ENCODE measurements around the gene MARCKS. TPM values are rescaled to one million over a fixed set of nuclear protein-coding genes. Genes with fewer than 3 reads are reported as not detected.

The MARCKS gene
- total and polyA plus RNA-seq, 10 of the 15 experiments (the other 5 are each of a cell fraction or from before 2014, with no cell fraction given) = 29.0 to 164 (median 74.5) TPM

GRCh38 chr6:113856625-113857555, at the start of gene MARCKS (continued):
- TF ChIP-seq CEBPB (IDR thresholded peaks at IDR 0.05; ENCODE audit: borderline replicate concordance in 1 of 2, low read depth in 2 of 2, low read length in 2 of 2) (peak in 1 of 2 experiments; percentile 38; a peak in 1 of 4 replicates), TAF1 (IDR thresholded peaks at IDR 0.05; ENCODE audit: borderline replicate concordance, low read depth, low read length) (peak; percentile 96), BCL11A (IDR thresholded peaks at IDR 0.05; ENCODE audit: low read depth, low read length) (no peak), POLR2AphosphoS5 (IDR thresholded peaks at IDR 0.05; ENCODE audit: low read length) (peak; percentile 92), EGR1 (IDR thresholded peaks at IDR 0.05; ENCODE audit: borderline replicate concordance in 1 of 2, low read depth in 2 of 2, low read length in 2 of 2) (peak in 1 of 2 experiments; percentile 78; a peak in 2 of 3 replicates), WRNIP1 (IDR thresholded peaks at IDR 0.05; ENCODE audit: borderline replicate concordance, low read depth, low read length) (0 out of 2 replicates have a peak, but pooled peaks have one; percentile 25), ZNF207 (IDR thresholded peaks at IDR 0.05; ENCODE audit: borderline replicate concordance) (0 out of 2 replicates have a peak, but pooled peaks have one; percentile 21), CHD1 (IDR thresholded peaks at IDR 0.05; ENCODE audit: low read depth, low read length) (0 out of 2 replicates have a peak, but pooled peaks have one; percentile 82), SKIL (IDR thresholded peaks at IDR 0.05; ENCODE audit: low read depth, poor library complexity, severe bottlenecking) (no peak), SP1 (IDR thresholded peaks at IDR 0.05; ENCODE audit: low read depth, low read length) (peak; percentile 41), SMAD5 (IDR thresholded peaks at IDR 0.05; ENCODE audit: low read depth) (peak; percentile 67), IKZF2 (IDR thresholded peaks at IDR 0.05) (no peak), NFYB (IDR thresholded peaks at IDR 0.05; ENCODE audit: insufficient read depth, low read depth, low read length) (0 out of 2 replicates have a peak, but pooled peaks have one; percentile 5), SREBF2 (IDR thresholded peaks at IDR 0.05; ENCODE audit: low read length) (no peak), CBX5 (IDR thresholded peaks at IDR 0.05; ENCODE audit: low read depth) (no peak; the same call in 1 of the 2 replicates), FOXM1 (IDR thresholded peaks at IDR 0.05; ENCODE audit: low read depth, low read length) (peak; percentile 50; the same call in 1 of the 2 replicates), YY1 (IDR thresholded peaks at IDR 0.05; ENCODE audit: low read depth, low read length) (peak; percentile 84), ATF2 (IDR thresholded peaks at IDR 0.05; ENCODE audit: low read length) (peak; percentile 9)
- TF ChIP-seq, protein P1, sequence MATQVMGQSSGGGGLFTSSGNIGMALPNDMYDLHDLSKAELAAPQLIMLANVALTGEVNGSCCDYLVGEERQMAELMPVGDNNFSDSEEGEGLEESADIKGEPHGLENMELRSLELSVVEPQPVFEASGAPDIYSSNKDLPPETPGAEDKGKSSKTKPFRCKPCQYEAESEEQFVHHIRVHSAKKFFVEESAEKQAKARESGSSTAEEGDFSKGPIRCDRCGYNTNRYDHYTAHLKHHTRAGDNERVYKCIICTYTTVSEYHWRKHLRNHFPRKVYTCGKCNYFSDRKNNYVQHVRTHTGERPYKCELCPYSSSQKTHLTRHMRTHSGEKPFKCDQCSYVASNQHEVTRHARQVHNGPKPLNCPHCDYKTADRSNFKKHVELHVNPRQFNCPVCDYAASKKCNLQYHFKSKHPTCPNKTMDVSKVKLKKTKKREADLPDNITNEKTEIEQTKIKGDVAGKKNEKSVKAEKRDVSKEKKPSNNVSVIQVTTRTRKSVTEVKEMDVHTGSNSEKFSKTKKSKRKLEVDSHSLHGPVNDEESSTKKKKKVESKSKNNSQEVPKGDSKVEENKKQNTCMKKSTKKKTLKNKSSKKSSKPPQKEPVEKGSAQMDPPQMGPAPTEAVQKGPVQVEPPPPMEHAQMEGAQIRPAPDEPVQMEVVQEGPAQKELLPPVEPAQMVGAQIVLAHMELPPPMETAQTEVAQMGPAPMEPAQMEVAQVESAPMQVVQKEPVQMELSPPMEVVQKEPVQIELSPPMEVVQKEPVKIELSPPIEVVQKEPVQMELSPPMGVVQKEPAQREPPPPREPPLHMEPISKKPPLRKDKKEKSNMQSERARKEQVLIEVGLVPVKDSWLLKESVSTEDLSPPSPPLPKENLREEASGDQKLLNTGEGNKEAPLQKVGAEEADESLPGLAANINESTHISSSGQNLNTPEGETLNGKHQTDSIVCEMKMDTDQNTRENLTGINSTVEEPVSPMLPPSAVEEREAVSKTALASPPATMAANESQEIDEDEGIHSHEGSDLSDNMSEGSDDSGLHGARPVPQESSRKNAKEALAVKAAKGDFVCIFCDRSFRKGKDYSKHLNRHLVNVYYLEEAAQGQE (IDR thresholded peaks at IDR 0.05; ENCODE audit: low read depth, low read length) = no peak; the same call in 1 of the 2 replicates
- TF ChIP-seq, protein P2, sequence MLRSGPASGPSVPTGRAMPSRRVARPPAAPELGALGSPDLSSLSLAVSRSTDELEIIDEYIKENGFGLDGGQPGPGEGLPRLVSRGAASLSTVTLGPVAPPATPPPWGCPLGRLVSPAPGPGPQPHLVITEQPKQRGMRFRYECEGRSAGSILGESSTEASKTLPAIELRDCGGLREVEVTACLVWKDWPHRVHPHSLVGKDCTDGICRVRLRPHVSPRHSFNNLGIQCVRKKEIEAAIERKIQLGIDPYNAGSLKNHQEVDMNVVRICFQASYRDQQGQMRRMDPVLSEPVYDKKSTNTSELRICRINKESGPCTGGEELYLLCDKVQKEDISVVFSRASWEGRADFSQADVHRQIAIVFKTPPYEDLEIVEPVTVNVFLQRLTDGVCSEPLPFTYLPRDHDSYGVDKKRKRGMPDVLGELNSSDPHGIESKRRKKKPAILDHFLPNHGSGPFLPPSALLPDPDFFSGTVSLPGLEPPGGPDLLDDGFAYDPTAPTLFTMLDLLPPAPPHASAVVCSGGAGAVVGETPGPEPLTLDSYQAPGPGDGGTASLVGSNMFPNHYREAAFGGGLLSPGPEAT (IDR thresholded peaks at IDR 0.05; ENCODE audit: low read depth) = 0 out of 2 replicates have a peak, but pooled peaks have one; percentile 27
